ENCODE measurements around the gene NAT8L.

The NAT8L gene

GRCh38 chr4:2072971-2073807 lies 14.1 kb downstream of the NAT8L start:
- in situ Hi-C loops (cut with HindIII; ENCODE audit: low sequenced_read_pairs): loop anchor here (5.0 kb wide), 1 partner anchor 94 kb away; no protein-coding TSS in a partner anchor

GRCh38 chr4:2073808-2074481 lies 14.8 kb downstream of the NAT8L start:
- in situ Hi-C loops (cut with HindIII; ENCODE audit: low sequenced_read_pairs): loop anchor here (5.0 kb wide), 1 partner anchor 93 kb away; no protein-coding TSS in a partner anchor

GRCh38 chr4:2074588-2074987 lies 15.5 kb downstream of the NAT8L start:
- in situ Hi-C loops (cut with HindIII; ENCODE audit: low sequenced_read_pairs): loop anchor here (5.0 kb wide), 1 partner anchor 93 kb away; no protein-coding TSS in a partner anchor

GRCh38 chr4:2075171-2075986 lies 16.3 kb downstream of the NAT8L start:
- in situ Hi-C loops (cut with HindIII; ENCODE audit: low sequenced_read_pairs): loop anchor here (5.0 kb wide), 1 partner anchor 43 kb away; no protein-coding TSS in a partner anchor

- in situ Hi-C loops (cut with HindIII; ENCODE audit: low sequenced_read_pairs): loop anchor here (5.0 kb wide), 1 partner anchor 44 kb away; no protein-coding TSS in a partner anchor
Observed at GRCh38 chr4:2075987-2076907, 17.1 kb downstream of the NAT8L start.

GRCh38 chr4:2076908-2077536 lies 17.9 kb downstream of the NAT8L start:
- in situ Hi-C loops (cut with HindIII; ENCODE audit: low sequenced_read_pairs): loop anchor here (5.0 kb wide), 1 partner anchor 45 kb away; no protein-coding TSS in a partner anchor

GRCh38 chr4:2077537-2078460 lies 18.7 kb downstream of the NAT8L start:
- in situ Hi-C loops (cut with HindIII; ENCODE audit: low sequenced_read_pairs): loop anchor here (5.0 kb wide), 1 partner anchor 45 kb away; no protein-coding TSS in a partner anchor

- in situ Hi-C loops (cut with HindIII; ENCODE audit: low sequenced_read_pairs): loop anchor here (5.0 kb wide), 1 partner anchor 46 kb away; no protein-coding TSS in a partner anchor
Observed at GRCh38 chr4:2078584-2078983, 19.5 kb downstream of the NAT8L start.

- in situ Hi-C loops (cut with HindIII; ENCODE audit: low sequenced_read_pairs): loop anchor here (5.0 kb wide), 1 partner anchor 47 kb away; no protein-coding TSS in a partner anchor
Observed at GRCh38 chr4:2079006-2079405, 19.9 kb downstream of the NAT8L start.

GRCh38 chr4:2079926-2080325 lies 20.8 kb downstream of the NAT8L start:
- in situ Hi-C loops (cut with HindIII; ENCODE audit: low sequenced_read_pairs): loop anchor here (5.0 kb wide), 1 partner anchor 48 kb away; no protein-coding TSS in a partner anchor

- in situ Hi-C loops (cut with HindIII; ENCODE audit: low sequenced_read_pairs): no loop called here
Observed at GRCh38 chr4:2080429-2081300, 21.5 kb downstream of the NAT8L start.

GRCh38 chr4:2081540-2081939 lies 22.4 kb downstream of the NAT8L start:
- in situ Hi-C loops (cut with HindIII; ENCODE audit: low sequenced_read_pairs): no loop called here

- in situ Hi-C loops (cut with HindIII; ENCODE audit: low sequenced_read_pairs): no loop called here
Observed at GRCh38 chr4:2082118-2082517, 23.0 kb downstream of the NAT8L start.

GRCh38 chr4:2082627-2083026 lies 23.5 kb downstream of the NAT8L start:
- in situ Hi-C loops (cut with HindIII; ENCODE audit: low sequenced_read_pairs): no loop called here

- in situ Hi-C loops (cut with HindIII; ENCODE audit: low sequenced_read_pairs): no loop called here
Observed at GRCh38 chr4:2083116-2083825, 24.1 kb downstream of the NAT8L start.

- in situ Hi-C loops (cut with HindIII; ENCODE audit: low sequenced_read_pairs): no loop called here
Observed at GRCh38 chr4:2083826-2084160, 24.7 kb downstream of the NAT8L start.

GRCh38 chr4:2084316-2084715 lies 25.2 kb downstream of the NAT8L start:
- in situ Hi-C loops (cut with HindIII; ENCODE audit: low sequenced_read_pairs): no loop called here

Measured in endothelial cell of hepatic sinusoid (primary cell).